Endothelial cell of umbilical vein (primary cell): ENCODE measurements around the gene E2F2. TPM values are rescaled to one million over a fixed set of nuclear protein-coding genes. Genes with fewer than 3 reads are reported as not detected.

Experiments
- BruUV-seq: library from RNA; stranded (reverse); fragments of 400-500 nt; replicated peaks from 2 replicates; lab custom pipeline; 2021; lab: Mats Ljungman, UMichigan
- CTCF ChIA-PET: fragments of 300-600, 350-600 bp; sonication (Branson Sonifier 250); formaldehyde crosslinking; loops from one replicate; lab custom pipeline; 2021; ENCODE audit warnings: antibody characterized with exemption, inconsistent platforms; lab: Charles Lee
- POLR2A ChIA-PET: fragments of 300-600, 350-600 bp; sonication (Branson Sonifier 250); formaldehyde crosslinking; loops from one replicate; lab custom pipeline; 2021; ENCODE audit warnings: antibody characterized with exemption, inconsistent platforms; lab: Charles Lee
- DNase-seq: peaks from one replicate; pipeline ENCODE4 v3.0.0-alpha.2; 2011; ENCODE audit warnings: low read depth, low spot score
- FAIRE-seq: peaks from 2 replicates; lab custom pipeline; 2011; peaks lifted over from hg19 to GRCh38; lab: Jason Lieb, UNC
- H2AFZ ChIP-seq: 2 replicates; pipeline ENCODE4 v1.6.0; 2012; ENCODE audit warnings: low read depth, low read length, control low read depth, inconsistent platforms
- H3K27ac ChIP-seq: 2 replicates; pipeline ENCODE4 v1.5.1; 2011; ENCODE audit warnings: low read depth, mild to moderate bottlenecking, control low read depth, low read length, moderate library complexity; ENCODE audit not compliant: insufficient read depth
- H3K27me3 ChIP-seq, 2 experiments: 2 replicates each; pipeline versions ENCODE4 v1.6.0 to v1.6.1; 2011; ENCODE audit warnings: low read length in 2 of 2, mixed read lengths in 1 of 2; ENCODE audit not compliant: control insufficient read depth in 2 of 2, insufficient read depth in 2 of 2
- H3K36me3 ChIP-seq, 2 experiments: 2 replicates in 1 of 2; 3 replicates in 1 of 2; pipeline ENCODE4 v1.5.1; 2011; ENCODE audit warnings: low read length in 2 of 2, mild to moderate bottlenecking in 1 of 2, moderate library complexity in 1 of 2; ENCODE audit not compliant: control insufficient read depth in 2 of 2, insufficient read depth in 2 of 2; ENCODE audit errors: extremely low read depth in 1 of 2
- H3K4me1 ChIP-seq: 3 replicates; pipeline ENCODE4 v1.5.1; 2011; ENCODE audit warnings: mild to moderate bottlenecking, low read length; ENCODE audit not compliant: control insufficient read depth, insufficient read depth; ENCODE audit errors: extremely low read depth
- H3K4me2 ChIP-seq: 2 replicates; pipeline ENCODE4 v1.6.1; 2011; ENCODE audit warnings: low read length, control low read depth, mixed read lengths; ENCODE audit not compliant: insufficient read depth
- H3K4me3 ChIP-seq, 3 experiments: fragments of 200-600 bp in 1 of 3; sonication (generic), shearing (Covaris generic) in 1 of 3; replicated peaks in 1 of 3; 2 replicates each; pipeline ENCODE4 v1.5.1; 2011 to 2016; ENCODE audit warnings: control low read depth in 3 of 3, low read length in 3 of 3, mild to moderate bottlenecking in 2 of 3, inconsistent platforms in 1 of 3, low read depth in 1 of 3, moderate library complexity in 1 of 3; ENCODE audit not compliant: insufficient read depth in 1 of 3
- H3K79me2 ChIP-seq: 2 replicates; pipeline ENCODE4 v1.6.0; 2012; ENCODE audit warnings: low read length, inconsistent platforms; ENCODE audit not compliant: control insufficient read depth, insufficient read depth
- H3K9ac ChIP-seq: replicated peaks from 2 replicates; pipeline ENCODE3; 2011; ENCODE audit warnings: low read length, control low read depth; ENCODE audit not compliant: insufficient read depth; ENCODE audit errors: extremely low read depth
- H3K9me1 ChIP-seq: replicated peaks from 3 replicates; pipeline ENCODE4 v1.6.0; 2011; ENCODE audit warnings: mild to moderate bottlenecking, low read length; ENCODE audit not compliant: control insufficient read depth, insufficient read depth; ENCODE audit errors: extremely low read depth
- H3K9me3 ChIP-seq: replicated peaks from 2 replicates; pipeline ENCODE4 v1.5.1; 2012; ENCODE audit warnings: low read length, inconsistent platforms; ENCODE audit not compliant: control insufficient read depth, insufficient read depth
- H4K20me1 ChIP-seq: replicated peaks from 2 replicates; pipeline ENCODE3; 2011; ENCODE audit warnings: mild to moderate bottlenecking, low read length; ENCODE audit not compliant: control insufficient read depth, insufficient read depth; ENCODE audit errors: extremely low read depth
- CTCF ChIP-seq, 2 donors: IDR thresholded peaks; 1 replicate in 1 of 2; 2 replicates in 1 of 2; pipeline ENCODE4 v1.5.1; 2011; ENCODE audit warnings: low read length in 2 of 2, mild to moderate bottlenecking in 2 of 2, moderate library complexity in 2 of 2, control low read depth in 1 of 2, inconsistent platforms in 1 of 2, low read depth in 1 of 2; ENCODE audit not compliant: insufficient read depth in 1 of 2; ENCODE audit errors: extremely low read depth in 1 of 2
- EZH2 ChIP-seq: IDR thresholded peaks from 2 replicates; pipeline ENCODE4 v1.6.1; 2012; ENCODE audit warnings: borderline replicate concordance, low read depth, mild to moderate bottlenecking, moderate library complexity, low read length, inconsistent platforms; ENCODE audit not compliant: severe bottlenecking
- FOS ChIP-seq: IDR thresholded peaks from 2 replicates; pipeline ENCODE4 v1.6.1; 2011; ENCODE audit warnings: mild to moderate bottlenecking, low read length, moderate library complexity, borderline replicate concordance; ENCODE audit not compliant: insufficient read depth
- GATA2 ChIP-seq: IDR thresholded peaks from 2 replicates; pipeline ENCODE4 v1.7.0; 2011; ENCODE audit warnings: low read depth, mild to moderate bottlenecking, moderate library complexity, mixed read lengths, low read length; ENCODE audit not compliant: insufficient read length, insufficient read depth
- JUN ChIP-seq: IDR thresholded peaks from 2 replicates; pipeline ENCODE4 v1.6.1; 2011; ENCODE audit warnings: borderline replicate concordance, low read depth; ENCODE audit not compliant: insufficient read length, insufficient read depth
- MYC ChIP-seq: IDR thresholded peaks from one replicate; pipeline ENCODE4 v1.6.1; 2011; ENCODE audit warnings: mild to moderate bottlenecking, low read depth, low read length
- POLR2A ChIP-seq: IDR thresholded peaks from 2 replicates; pipeline ENCODE4 v1.6.1; 2012; ENCODE audit warnings: low read depth, mild to moderate bottlenecking, control low read depth, low read length
- POLR2AphosphoS5 ChIP-seq: IDR thresholded peaks from 2 replicates; pipeline ENCODE4 v1.6.1; 2012; ENCODE audit warnings: low read depth, mild to moderate bottlenecking, control low read depth, low read length, moderate library complexity; ENCODE audit not compliant: insufficient read depth
- dilution Hi-C: fragments of 300-500 bp; cut with MboI; formaldehyde crosslinking; loops from one replicate; pipeline ENCODE4 v1.15.0; 2019; ENCODE audit warnings: low sequenced_read_pairs; ENCODE audit not compliant: extremely low pct_ligation_motif_present
- intact Hi-C: fragments of 100-400 bp; cut with micrococcal nuclease; formaldehyde crosslinking; loops from one replicate; pipeline ENCODE4 v1.10.0; 2022
- polyA plus RNA-seq, 4 experiments: library from polyadenylated mRNA; depleted of rRNA in 3 of 4; stranded (reverse) in 3 of 4; unstranded in 1 of 4; fragments of >200 nt; gene quantifications; 2 replicates each; pipeline versions ENCODE4 v1.2.1 to v1.2.3, GENCODE V29; 2011 to 2012; ENCODE audit warnings: missing spikeins in 1 of 4
- total RNA-seq: library from RNA; stranded (reverse); gene quantifications from 2 replicates; pipeline ENCODE4 v1.2.3, GENCODE V29; 2021
- TF ChIP-seq, protein P1 (sequence below): IDR thresholded peaks from 2 replicates; pipeline ENCODE4 v1.6.1; 2011; ENCODE audit not compliant: insufficient read depth, insufficient read length

The E2F2 gene
- total and polyA plus RNA-seq, 2 donors (not counting 3 experiments of a cell fraction or from before 2014, with no cell fraction given) = 1.1 to 5.6 TPM

- Histone ChIP-seq H3K4me1 (peaks cover 29% of the 10 kb centered on the region), H3K9me3 (no peaks in the 10 kb centered on the region), H3K36me3 (peaks cover 0 to 2% of the 10 kb centered on the region in 2 experiments), H3K4me2 (no peak overlapping the region), H2AFZ (no peak overlapping the region), H3K9ac (peak overlapping the region; percentile 59), H4K20me1 (no peaks in the 10 kb centered on the region), H3K9me1 (no peaks in the 10 kb centered on the region), H3K4me3 (no peak overlapping the region), H3K27me3 (no peaks in the 10 kb centered on the region), H3K79me2 (peaks cover 19% of the 10 kb centered on the region), H3K27ac (peak overlapping the region; percentile 99)
- intact Hi-C loops = no loop called here
- no peak for FAIRE-seq
- ChIA-PET POLR2A (no interaction called here), CTCF (interaction anchor here (24.8 kb wide), 1 partner anchor 71 kb away, joined by 1069 read pairs; no protein-coding TSS in a partner anchor)
- DNase-seq = no peak
- dilution Hi-C loops = no loop called here
- BruUV-seq = no TSS peak
- TF ChIP-seq MYC = no peak
- TF ChIP-seq, protein P1, sequence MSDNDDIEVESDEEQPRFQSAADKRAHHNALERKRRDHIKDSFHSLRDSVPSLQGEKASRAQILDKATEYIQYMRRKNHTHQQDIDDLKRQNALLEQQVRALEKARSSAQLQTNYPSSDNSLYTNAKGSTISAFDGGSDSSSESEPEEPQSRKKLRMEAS = no peak
- no peak for TF ChIP-seq JUN
- no peak for TF ChIP-seq POLR2AphosphoS5
- TF ChIP-seq FOS = no peak
- no peak for TF ChIP-seq POLR2A
- no peak for TF ChIP-seq GATA2
- TF ChIP-seq EZH2 = no peak
- no peak for TF ChIP-seq CTCF (IDR thresholded peaks at IDR 0.05; ENCODE audit: extremely low read depth in 1 of 2, insufficient read depth in 1 of 2, low read depth in 1 of 2, low read length in 2 of 2)
Observed at GRCh38 chr1:23563003-23563402, 32.0 kb upstream of the E2F2 start.
